Heart right ventricle (tissue), 16 donors: ENCODE data around the gene DEPDC5. TPM values are rescaled to one million over a fixed set of nuclear protein-coding genes. Genes with fewer than 3 reads are reported as not detected.
"Not testable (repeated sequence)": the region's sequence is repeated elsewhere in the genome, so short reads cannot be mapped to it uniquely, and the experiment has no call there.

Experiments
- ATAC-seq, 8 donors: fragments of 200-7000 bp; cut with Tn5 transposase; one replicate each; pipeline ENCODE4 v1.9.1; 2020; ENCODE audit warnings: mild to moderate bottlenecking in 8 of 8, moderate library complexity in 8 of 8, moderate number of reproducible peaks in 1 of 8
- DNase-seq, 2 donors: peaks; one replicate each; pipeline ENCODE4 v3.0.0-alpha.2; 2020
- H3K27ac ChIP-seq, 10 donors: fragments of 200-600 bp; sonication (generic) in 2 of 10; one replicate each; pipeline versions ENCODE4 v1.5.0 to v1.8.0; 2020 to 2022; ENCODE audit warnings: mild to moderate bottlenecking in 3 of 10
- H3K27me3 ChIP-seq, 7 donors: fragments of 200-600 bp; one replicate each; pipeline ENCODE4 v1.8.0; 2021 to 2022; ENCODE audit warnings: mild to moderate bottlenecking in 2 of 7
- H3K36me3 ChIP-seq, 9 donors: fragments of 200-600 bp; sonication (generic) in 1 of 9; one replicate each; pipeline versions ENCODE4 v1.5.0 to v1.8.0; 2020 to 2022; ENCODE audit warnings: mild to moderate bottlenecking in 2 of 9
- H3K4me1 ChIP-seq, 9 donors: fragments of 200-600 bp; sonication (generic) in 1 of 9; one replicate each; pipeline versions ENCODE4 v1.5.0 to v1.8.0; 2020 to 2022; ENCODE audit warnings: mild to moderate bottlenecking in 4 of 9
- H3K4me3 ChIP-seq, 10 donors: fragments of 200-600 bp; sonication (generic) in 2 of 10; one replicate each; pipeline versions ENCODE4 v1.5.0 to v1.8.0; 2020 to 2022; ENCODE audit warnings: mild to moderate bottlenecking in 7 of 10, moderate library complexity in 2 of 10
- H3K9me3 ChIP-seq, 11 donors: fragments of 200-600 bp in 10 of 11; sonication (generic) in 2 of 11; one replicate each; pipeline versions ENCODE4 v1.5.0 to v1.8.0; 2013 to 2022; ENCODE audit warnings: mild to moderate bottlenecking in 2 of 11, control low read depth in 1 of 11, moderate library complexity in 1 of 11
- CTCF ChIP-seq, 9 donors: fragments of 200-600 bp; sonication (generic) in 2 of 9; IDR thresholded peaks; one replicate each; pipeline versions ENCODE4 v1.5.0 to v1.8.0; 2021 to 2022; ENCODE audit warnings: antibody characterized with exemption in 9 of 9, mild to moderate bottlenecking in 5 of 9, moderate library complexity in 1 of 9
- WGBS, 2 donors: extraction: QIAGEN DNeasy Blood & Tissue Kit; methylation state at CpG; one replicate each; pipeline ENCODE4 v1.1.7; 2013; ENCODE audit warnings: inconsistent platforms in 1 of 2; 5-methylcytosine and 5-hydroxymethylcytosine counted together
- intact Hi-C, 10 donors: fragments of 100-400 bp; cut with DNase I; formaldehyde crosslinking; loops; one replicate each; pipeline versions ENCODE4 v1.11.1 to v1.14.2; 2022
- polyA plus RNA-seq, 2 donors: library from polyadenylated mRNA; stranded (reverse); fragments of 200-250 nt; gene quantifications; one replicate each; pipeline ENCODE4 v1.2.3, GENCODE V29; 2013
- total RNA-seq, 10 donors: library from RNA; stranded (reverse); fragmentation: NEBNext Ultra II Directional in 3 of 10; extraction: Animal tissue kit (Norgen Biotek cat#: 25700) in 3 of 10; gene quantifications; one replicate each; pipeline versions ENCODE4 v1.2.1 to v1.2.4, GENCODE V29; 2021 to 2023
- donor health status: Arrhythmogenic right ventricular cardiomyopathy.
- donor health status: ischemic (EF 13 %, LVEDD 7.1; RV severe dilation, severe dysfunction).
- donor health status: healthy with polysubstance abuse.
- donor health status: DM: no; HTN: yes; CAD: no.
- donor health status: DM: no; HTN: no; CAD: no.
- donor health status: ischemic (EF 25% LVEDD 6.9; RV normal size, moderate dysfunction).
- donor health status: ischemic (EF 25% LVEDD 5.7; RV mildly dilated, moderate dysfunction).
- donor health status: healthy.
- donor health status: DM: yes; HTN: yes; CAD: no.
- donor health status: Ischemic cardiomyopathy.
- donor health status: ischemic (EF 35%, LVEDD 5.7; RV mildly dilated, moderate dysfunction).
- donor health status: nonischemic (EF 11% LVEDD 7.7; RV severe dilation, severe dysfunction).
- donor health status: DM: yes; HTN: yes; CAD: no.
- donor health status: PGD.
- donor health status: ischemic (EF 29% LVEDD 5.4; RV normal size, mild dysfunction).
- donor health status: nonischemic (EF 23%, LVEDD 6.1; RV moderate dilation, normal function).

DEPDC5 gene
- total and polyA plus RNA-seq, 12 donors = 6.2 to 19.1 (median 14.4) TPM

DNA sequence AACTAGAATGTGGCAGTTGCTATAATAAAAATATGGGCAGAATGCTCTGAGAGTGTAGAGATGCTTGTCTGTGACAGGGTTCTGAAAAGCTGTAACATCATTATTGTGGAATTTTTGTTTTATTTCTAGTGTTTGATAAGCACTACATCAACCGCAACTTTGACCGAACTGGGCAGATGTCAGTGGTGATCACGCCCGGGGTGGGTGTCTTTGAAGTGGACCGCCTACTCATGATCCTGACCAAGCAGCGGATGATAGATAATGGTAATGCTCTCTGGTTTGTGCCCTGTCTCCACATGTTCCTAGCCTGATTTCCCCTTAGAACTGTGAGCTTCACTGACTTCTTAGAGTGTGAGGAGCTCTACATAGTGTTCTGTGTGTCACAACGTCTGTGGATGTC, 48.8 kb downstream of the DEPDC5 start:
- DNase-seq (no peak), ATAC-seq (no peak)
- 93 to 95% methylated on average over 7 of the region's 7 CpGs for WGBS, 2 donors
- TF ChIP-seq CTCF (IDR thresholded peaks at IDR 0.05) = no peak
- Histone ChIP-seq H3K27ac (no peak overlapping the region), H3K4me1 (no peaks in the 10 kb centered on the region), H3K36me3 (peaks cover 0 to 100% (median 69%) of the 10 kb centered on the region in 9 donors), H3K4me3 (no peak overlapping the region), H3K27me3 (no peaks in the 10 kb centered on the region), H3K9me3 (no peaks in the 10 kb centered on the region)
- intact Hi-C loops = no loop called here

- Histone ChIP-seq H3K36me3 (peaks cover 0 to 100% (median 63%) of the 10 kb centered on the region in 9 donors), H3K27me3 (no peaks in the 10 kb centered on the region), H3K27ac (no peak overlapping the region), H3K9me3 (no peaks in the 10 kb centered on the region), H3K4me1 (no peaks in the 10 kb centered on the region), H3K4me3 (no peak overlapping the region)
- DNase-seq (no peak), ATAC-seq (no peak)
- WGBS, 2 donors = 97 to 99% methylated on average over 4 of the region's 4 CpGs
- intact Hi-C loops = no loop called here
- TF ChIP-seq CTCF (IDR thresholded peaks at IDR 0.05) = no peak
These were observed 52.9 kb downstream of the DEPDC5 start for GRCh38 chr22:31806751-31807150.

DNA sequence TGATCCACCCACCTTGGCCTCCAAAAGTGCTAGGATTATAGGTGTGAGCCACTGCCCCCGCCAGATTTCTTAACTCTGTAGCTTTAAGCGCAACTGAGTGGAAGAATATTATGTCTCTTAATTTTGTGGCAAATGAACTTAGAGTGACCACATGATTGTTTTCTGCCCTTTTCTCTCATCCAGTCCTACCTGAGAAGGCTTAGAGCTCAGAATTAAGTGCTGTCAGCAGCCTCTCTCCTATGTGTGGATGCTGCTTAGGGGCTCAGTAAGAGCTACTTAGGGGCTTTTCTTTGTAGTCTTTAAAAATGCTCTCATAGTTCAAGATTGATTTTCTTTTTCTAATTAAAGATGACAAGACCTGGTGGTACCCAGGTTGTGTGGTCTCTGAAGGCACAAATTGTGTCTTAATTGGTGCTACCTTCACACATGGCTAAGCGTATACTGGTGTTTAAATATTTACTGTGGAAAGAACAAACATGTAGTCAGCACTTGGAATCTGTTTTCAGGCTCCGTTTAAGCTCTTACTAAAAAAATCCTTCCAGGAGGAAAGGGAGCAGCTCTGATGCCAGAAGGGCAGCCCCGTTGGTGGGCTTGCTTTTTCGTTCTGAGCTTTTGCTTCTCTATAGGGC, 59.3 kb downstream of the DEPDC5 start:
- 86 to 89% methylated on average over 6 of the region's 6 CpGs for WGBS, 2 donors
- H3K27me3 ChIP-seq = no peaks in the 10 kb centered on the region
- no peak overlapping the region for H3K4me3 ChIP-seq
- peaks cover 0 to 100% (median 44%) of the 10 kb centered on the region in 9 donors for H3K36me3 ChIP-seq
- no peak overlapping the region for H3K27ac ChIP-seq
- TF ChIP-seq CTCF (IDR thresholded peaks at IDR 0.05) = no peak
- no peak for DNase-seq
- H3K4me1 ChIP-seq = no peaks in the 10 kb centered on the region
- no peaks in the 10 kb centered on the region for H3K9me3 ChIP-seq
- no peak for ATAC-seq
- intact Hi-C loops = no loop called here

- H3K9me3 ChIP-seq, H3K27ac ChIP-seq, DNase-seq, H3K4me1 ChIP-seq, intact Hi-C loops, H3K4me3 ChIP-seq, ATAC-seq, H3K27me3 ChIP-seq: not testable (repeated sequence)
- 96 to 97% methylated on average over 7 of the region's 7 CpGs for WGBS, 2 donors
- H3K36me3 ChIP-seq = peaks cover 0 to 100% (median 50%) of the 10 kb centered on the region in 9 donors
These were observed 60.1 kb downstream of the DEPDC5 start for GRCh38 chr22:31813898-31814297.

GRCh38 chr22:31814942-31815341, 61.1 kb downstream of the DEPDC5 start:
- Histone ChIP-seq H3K4me1 (no peaks in the 10 kb centered on the region), H3K27ac (no peak overlapping the region), H3K36me3 (peaks cover 0 to 100% (median 50%) of the 10 kb centered on the region in 9 donors), H3K4me3 (no peak overlapping the region), H3K27me3 (no peaks in the 10 kb centered on the region), H3K9me3 (no peaks in the 10 kb centered on the region)
- WGBS, 2 donors = 94 to 95% methylated on average over 7 of the region's 7 CpGs
- no peak for TF ChIP-seq CTCF (IDR thresholded peaks at IDR 0.05)
- no peak for ATAC-seq
- no peak for DNase-seq
- intact Hi-C loops = no loop called here

- WGBS, 2 donors = 87 to 96% methylated on average over 4 of the region's 4 CpGs
- intact Hi-C loops, DNase-seq, H3K9me3 ChIP-seq, ATAC-seq, H3K4me3 ChIP-seq, H3K27me3 ChIP-seq, H3K4me1 ChIP-seq, H3K27ac ChIP-seq: not testable (repeated sequence)
- H3K36me3 ChIP-seq = peaks cover 0 to 100% (median 55%) of the 10 kb centered on the region in 9 donors
These were observed 61.6 kb downstream of the DEPDC5 start for GRCh38 chr22:31815383-31815814.
